ENCODE results near the gene CEP43.

Gene CEP43

GRCh38 chr6:167005350-167006159, 6.4 kb downstream of the CEP43 start:
- no peak overlapping the region for H3K4me3 ChIP-seq (replicated peaks in 1 of 2; ENCODE audit: low read depth in 2 of 2, low read length in 2 of 2)
- TF ChIP-seq CTCF (IDR thresholded peaks at IDR 0.05; ENCODE audit: low read depth, low read length) = no peak
- peak; percentile 40 to 59 for DNase-seq (ENCODE audit: low read depth in 2 of 2)

GRCh38 chr6:167007985-167008384, 8.8 kb downstream of the CEP43 start:
- no peak for DNase-seq (ENCODE audit: low read depth in 2 of 2)
- no peak overlapping the region for H3K4me3 ChIP-seq (replicated peaks in 1 of 2; ENCODE audit: low read depth in 2 of 2, low read length in 2 of 2)
- no peak for TF ChIP-seq CTCF (IDR thresholded peaks at IDR 0.05; ENCODE audit: low read depth, low read length)

- no peak for TF ChIP-seq CTCF (IDR thresholded peaks at IDR 0.05; ENCODE audit: low read depth, low read length)
- H3K4me3 ChIP-seq (replicated peaks in 1 of 2; ENCODE audit: low read depth in 2 of 2, low read length in 2 of 2) = no peak overlapping the region
- no peak for DNase-seq (ENCODE audit: low read depth in 2 of 2)
These were observed 13.9 kb downstream of the CEP43 start for GRCh38 chr6:167013067-167013466.

GRCh38 chr6:167013946-167014345, 14.7 kb downstream of the CEP43 start:
- H3K4me3 ChIP-seq (replicated peaks in 1 of 2; ENCODE audit: low read depth in 2 of 2, low read length in 2 of 2) = no peak overlapping the region
- no peak for DNase-seq (ENCODE audit: low read depth in 2 of 2)
- TF ChIP-seq CTCF (IDR thresholded peaks at IDR 0.05; ENCODE audit: low read depth, low read length) = no peak

- DNase-seq (ENCODE audit: low read depth in 2 of 2) = no peak
- H3K4me3 ChIP-seq (replicated peaks in 1 of 2; ENCODE audit: low read depth in 2 of 2, low read length in 2 of 2) = no peak overlapping the region
- TF ChIP-seq CTCF (IDR thresholded peaks at IDR 0.05; ENCODE audit: low read depth, low read length) = no peak
These were observed 16.1 kb downstream of the CEP43 start for GRCh38 chr6:167015302-167015701.

- TF ChIP-seq CTCF (IDR thresholded peaks at IDR 0.05; ENCODE audit: low read depth, low read length) = no peak
- no peak for DNase-seq (ENCODE audit: low read depth in 2 of 2)
- no peak overlapping the region for H3K4me3 ChIP-seq (replicated peaks in 1 of 2; ENCODE audit: low read depth in 2 of 2, low read length in 2 of 2)
These were observed 21.0 kb downstream of the CEP43 start for GRCh38 chr6:167020206-167020605.

- DNase-seq (ENCODE audit: low read depth in 2 of 2) = no peak
- H3K4me3 ChIP-seq (replicated peaks in 1 of 2; ENCODE audit: low read depth in 2 of 2, low read length in 2 of 2) = no peak overlapping the region
- no peak for TF ChIP-seq CTCF (IDR thresholded peaks at IDR 0.05; ENCODE audit: low read depth, low read length)
These were observed 28.1 kb downstream of the CEP43 start for GRCh38 chr6:167027308-167027707.

Data from cardiac fibroblast (primary cell).